K562 (cell line): ENCODE measurements around the gene ULBP2. TPM values are rescaled to one million over a fixed set of nuclear protein-coding genes. Genes with fewer than 3 reads are reported as not detected.

Experiments used
- polyA plus RNA-seq, 8 experiments: library from polyadenylated mRNA; depleted of rRNA in 4 of 8; stranded (reverse) in 5 of 8; unstranded in 3 of 8; fragments of >200 nt; fragmentation: Nextera tagmentation in 2 of 8; fragmentation: Illumina TruSeq in 1 of 8; extraction: Ambion mirVana in 2 of 8; extraction: Trizol in 1 of 8; gene quantifications; 2 replicates each; pipeline versions ENCODE4 v1.2.1 to v1.2.3, GENCODE V29; 2011 to 2014; ENCODE audit warnings: inconsistent platforms in 1 of 8, missing spikeins in 1 of 8
- total RNA-seq, 7 experiments: library from RNA; depleted of rRNA in 6 of 7; stranded (reverse); fragments of >200 nt in 6 of 7; fragmentation: Illumina TruSeq in 2 of 7; extraction: Trizol in 2 of 7; gene quantifications; 2 replicates each; pipeline versions ENCODE4 v1.2.1 to v1.2.3, GENCODE V29; 2011 to 2021; ENCODE audit warnings: low replicate concordance in 1 of 7
- TF ChIP-seq, protein P1 (sequence below): fragments of 450-650 bp; IDR thresholded peaks from 2 replicates; pipeline ENCODE4 v1.6.1; 2016; ENCODE audit warnings: mild to moderate bottlenecking, moderate library complexity

Gene ULBP2
- total and polyA plus RNA-seq, 9 of the 15 experiments (the other 6 are each of a cell fraction or from before 2014, with no cell fraction given): 0.50 to 5.3 (median 1.2) TPM

- TF ChIP-seq, protein P1, sequence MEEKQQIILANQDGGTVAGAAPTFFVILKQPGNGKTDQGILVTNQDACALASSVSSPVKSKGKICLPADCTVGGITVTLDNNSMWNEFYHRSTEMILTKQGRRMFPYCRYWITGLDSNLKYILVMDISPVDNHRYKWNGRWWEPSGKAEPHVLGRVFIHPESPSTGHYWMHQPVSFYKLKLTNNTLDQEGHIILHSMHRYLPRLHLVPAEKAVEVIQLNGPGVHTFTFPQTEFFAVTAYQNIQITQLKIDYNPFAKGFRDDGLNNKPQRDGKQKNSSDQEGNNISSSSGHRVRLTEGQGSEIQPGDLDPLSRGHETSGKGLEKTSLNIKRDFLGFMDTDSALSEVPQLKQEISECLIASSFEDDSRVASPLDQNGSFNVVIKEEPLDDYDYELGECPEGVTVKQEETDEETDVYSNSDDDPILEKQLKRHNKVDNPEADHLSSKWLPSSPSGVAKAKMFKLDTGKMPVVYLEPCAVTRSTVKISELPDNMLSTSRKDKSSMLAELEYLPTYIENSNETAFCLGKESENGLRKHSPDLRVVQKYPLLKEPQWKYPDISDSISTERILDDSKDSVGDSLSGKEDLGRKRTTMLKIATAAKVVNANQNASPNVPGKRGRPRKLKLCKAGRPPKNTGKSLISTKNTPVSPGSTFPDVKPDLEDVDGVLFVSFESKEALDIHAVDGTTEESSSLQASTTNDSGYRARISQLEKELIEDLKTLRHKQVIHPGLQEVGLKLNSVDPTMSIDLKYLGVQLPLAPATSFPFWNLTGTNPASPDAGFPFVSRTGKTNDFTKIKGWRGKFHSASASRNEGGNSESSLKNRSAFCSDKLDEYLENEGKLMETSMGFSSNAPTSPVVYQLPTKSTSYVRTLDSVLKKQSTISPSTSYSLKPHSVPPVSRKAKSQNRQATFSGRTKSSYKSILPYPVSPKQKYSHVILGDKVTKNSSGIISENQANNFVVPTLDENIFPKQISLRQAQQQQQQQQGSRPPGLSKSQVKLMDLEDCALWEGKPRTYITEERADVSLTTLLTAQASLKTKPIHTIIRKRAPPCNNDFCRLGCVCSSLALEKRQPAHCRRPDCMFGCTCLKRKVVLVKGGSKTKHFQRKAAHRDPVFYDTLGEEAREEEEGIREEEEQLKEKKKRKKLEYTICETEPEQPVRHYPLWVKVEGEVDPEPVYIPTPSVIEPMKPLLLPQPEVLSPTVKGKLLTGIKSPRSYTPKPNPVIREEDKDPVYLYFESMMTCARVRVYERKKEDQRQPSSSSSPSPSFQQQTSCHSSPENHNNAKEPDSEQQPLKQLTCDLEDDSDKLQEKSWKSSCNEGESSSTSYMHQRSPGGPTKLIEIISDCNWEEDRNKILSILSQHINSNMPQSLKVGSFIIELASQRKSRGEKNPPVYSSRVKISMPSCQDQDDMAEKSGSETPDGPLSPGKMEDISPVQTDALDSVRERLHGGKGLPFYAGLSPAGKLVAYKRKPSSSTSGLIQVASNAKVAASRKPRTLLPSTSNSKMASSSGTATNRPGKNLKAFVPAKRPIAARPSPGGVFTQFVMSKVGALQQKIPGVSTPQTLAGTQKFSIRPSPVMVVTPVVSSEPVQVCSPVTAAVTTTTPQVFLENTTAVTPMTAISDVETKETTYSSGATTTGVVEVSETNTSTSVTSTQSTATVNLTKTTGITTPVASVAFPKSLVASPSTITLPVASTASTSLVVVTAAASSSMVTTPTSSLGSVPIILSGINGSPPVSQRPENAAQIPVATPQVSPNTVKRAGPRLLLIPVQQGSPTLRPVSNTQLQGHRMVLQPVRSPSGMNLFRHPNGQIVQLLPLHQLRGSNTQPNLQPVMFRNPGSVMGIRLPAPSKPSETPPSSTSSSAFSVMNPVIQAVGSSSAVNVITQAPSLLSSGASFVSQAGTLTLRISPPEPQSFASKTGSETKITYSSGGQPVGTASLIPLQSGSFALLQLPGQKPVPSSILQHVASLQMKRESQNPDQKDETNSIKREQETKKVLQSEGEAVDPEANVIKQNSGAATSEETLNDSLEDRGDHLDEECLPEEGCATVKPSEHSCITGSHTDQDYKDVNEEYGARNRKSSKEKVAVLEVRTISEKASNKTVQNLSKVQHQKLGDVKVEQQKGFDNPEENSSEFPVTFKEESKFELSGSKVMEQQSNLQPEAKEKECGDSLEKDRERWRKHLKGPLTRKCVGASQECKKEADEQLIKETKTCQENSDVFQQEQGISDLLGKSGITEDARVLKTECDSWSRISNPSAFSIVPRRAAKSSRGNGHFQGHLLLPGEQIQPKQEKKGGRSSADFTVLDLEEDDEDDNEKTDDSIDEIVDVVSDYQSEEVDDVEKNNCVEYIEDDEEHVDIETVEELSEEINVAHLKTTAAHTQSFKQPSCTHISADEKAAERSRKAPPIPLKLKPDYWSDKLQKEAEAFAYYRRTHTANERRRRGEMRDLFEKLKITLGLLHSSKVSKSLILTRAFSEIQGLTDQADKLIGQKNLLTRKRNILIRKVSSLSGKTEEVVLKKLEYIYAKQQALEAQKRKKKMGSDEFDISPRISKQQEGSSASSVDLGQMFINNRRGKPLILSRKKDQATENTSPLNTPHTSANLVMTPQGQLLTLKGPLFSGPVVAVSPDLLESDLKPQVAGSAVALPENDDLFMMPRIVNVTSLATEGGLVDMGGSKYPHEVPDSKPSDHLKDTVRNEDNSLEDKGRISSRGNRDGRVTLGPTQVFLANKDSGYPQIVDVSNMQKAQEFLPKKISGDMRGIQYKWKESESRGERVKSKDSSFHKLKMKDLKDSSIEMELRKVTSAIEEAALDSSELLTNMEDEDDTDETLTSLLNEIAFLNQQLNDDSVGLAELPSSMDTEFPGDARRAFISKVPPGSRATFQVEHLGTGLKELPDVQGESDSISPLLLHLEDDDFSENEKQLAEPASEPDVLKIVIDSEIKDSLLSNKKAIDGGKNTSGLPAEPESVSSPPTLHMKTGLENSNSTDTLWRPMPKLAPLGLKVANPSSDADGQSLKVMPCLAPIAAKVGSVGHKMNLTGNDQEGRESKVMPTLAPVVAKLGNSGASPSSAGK: 0 out of 2 replicates have a peak, but pooled peaks have one; percentile 3
Measured at GRCh38 chr6:149954328-149954983, 12.6 kb downstream of the ULBP2 start (continued).
